ENCODE results near the gene ST3GAL3. TPM values are rescaled to one million over a fixed set of nuclear protein-coding genes. Genes with fewer than 3 reads are reported as not detected.

ST3GAL3 gene
- total RNA-seq, 1 experiment from 2014 or later: 26.8 TPM

- H3K36me3 ChIP-seq (ENCODE audit: insufficient read depth, low read length, poor library complexity, severe bottlenecking): peaks cover 26% of the 10 kb centered on the region
- ChIA-PET CTCF (no interaction called here), POLR2A (ENCODE audit: low non-redundant PET) (no interaction called here)
- H3K27me3 ChIP-seq (replicated peaks; ENCODE audit: insufficient read depth, low read depth, low read length, poor library complexity): no peaks in the 10 kb centered on the region
- peaks cover 27% of the 10 kb centered on the region for H3K4me1 ChIP-seq (ENCODE audit: insufficient read depth, low read length, poor library complexity, severe bottlenecking)
- no peak overlapping the region for H3K27ac ChIP-seq (ENCODE audit: low read depth, low read length, poor library complexity, severe bottlenecking)
- no peak overlapping the region for H3K4me3 ChIP-seq (ENCODE audit: low read depth, low read length, poor library complexity, severe bottlenecking)
- BruUV-seq (replicated peaks): no TSS peak
- H3K9me3 ChIP-seq (ENCODE audit: low read depth, low read length, poor library complexity, severe bottlenecking): no peaks in the 10 kb centered on the region
- no peak for DNase-seq (ENCODE audit: low spot score)
- intact Hi-C loops (cut with micrococcal nuclease; ENCODE audit: unreplicated experiment): no loop called here
- no peak for TF ChIP-seq CTCF (conservative IDR thresholded peaks at IDR 0.05; ENCODE audit: low read depth, low read length)
- TF ChIP-seq EZH2 (IDR thresholded peaks at IDR 0.05; ENCODE audit: borderline replicate concordance, low read depth, low read length, poor library complexity, severe bottlenecking): no peak
Measured at GRCh38 chr1:43976890-43977289, 269.6 kb downstream of the ST3GAL3 start.

- H3K9me3 ChIP-seq (ENCODE audit: low read depth, low read length, poor library complexity, severe bottlenecking): no peaks in the 10 kb centered on the region
- peaks cover 27% of the 10 kb centered on the region for H3K4me1 ChIP-seq (ENCODE audit: insufficient read depth, low read length, poor library complexity, severe bottlenecking)
- DNase-seq (ENCODE audit: low spot score): no peak
- BruUV-seq (replicated peaks): TSS peak; percentile 33
- peak overlapping the region; percentile 17 for H3K27ac ChIP-seq (ENCODE audit: low read depth, low read length, poor library complexity, severe bottlenecking)
- no peaks in the 10 kb centered on the region for H3K27me3 ChIP-seq (replicated peaks; ENCODE audit: insufficient read depth, low read depth, low read length, poor library complexity)
- ChIA-PET POLR2A (ENCODE audit: low non-redundant PET) (interaction anchor here (0.6 kb wide), 1 partner anchor 8 kb away, joined by 3 read pairs; the partner anchor contains the start of gene DPH2), CTCF (no interaction called here)
- intact Hi-C loops (cut with micrococcal nuclease; ENCODE audit: unreplicated experiment): no loop called here
- H3K36me3 ChIP-seq (ENCODE audit: insufficient read depth, low read length, poor library complexity, severe bottlenecking): peaks cover 27% of the 10 kb centered on the region
- no peak overlapping the region for H3K4me3 ChIP-seq (ENCODE audit: low read depth, low read length, poor library complexity, severe bottlenecking)
- no peak for TF ChIP-seq CTCF (conservative IDR thresholded peaks at IDR 0.05; ENCODE audit: low read depth, low read length)
- no peak for TF ChIP-seq EZH2 (IDR thresholded peaks at IDR 0.05; ENCODE audit: borderline replicate concordance, low read depth, low read length, poor library complexity, severe bottlenecking)
Measured at GRCh38 chr1:43977376-43978263, 270.3 kb downstream of the ST3GAL3 start.

GRCh38 chr1:43978264-43978550 is 270.9 kb downstream of the ST3GAL3 start:
- peaks cover 27% of the 10 kb centered on the region for H3K4me1 ChIP-seq (ENCODE audit: insufficient read depth, low read length, poor library complexity, severe bottlenecking)
- BruUV-seq (replicated peaks): no TSS peak
- H3K27me3 ChIP-seq (replicated peaks; ENCODE audit: insufficient read depth, low read depth, low read length, poor library complexity): no peaks in the 10 kb centered on the region
- TF ChIP-seq CTCF (conservative IDR thresholded peaks at IDR 0.05; ENCODE audit: low read depth, low read length): no peak
- no peak for TF ChIP-seq EZH2 (IDR thresholded peaks at IDR 0.05; ENCODE audit: borderline replicate concordance, low read depth, low read length, poor library complexity, severe bottlenecking)
- H3K9me3 ChIP-seq (ENCODE audit: low read depth, low read length, poor library complexity, severe bottlenecking): no peaks in the 10 kb centered on the region
- peaks cover 27% of the 10 kb centered on the region for H3K36me3 ChIP-seq (ENCODE audit: insufficient read depth, low read length, poor library complexity, severe bottlenecking)
- peak overlapping the region; percentile 17 for H3K27ac ChIP-seq (ENCODE audit: low read depth, low read length, poor library complexity, severe bottlenecking)
- ChIA-PET CTCF (no interaction called here), POLR2A (ENCODE audit: low non-redundant PET) (interaction anchor here (0.6 kb wide), 1 partner anchor 9 kb away, joined by 3 read pairs; the partner anchor contains the start of gene DPH2)
- DNase-seq (ENCODE audit: low spot score): no peak
- peak overlapping the region; percentile 53 for H3K4me3 ChIP-seq (ENCODE audit: low read depth, low read length, poor library complexity, severe bottlenecking)
- intact Hi-C loops (cut with micrococcal nuclease; ENCODE audit: unreplicated experiment): no loop called here

All from A673 (cell line).